Loucy (cell line): ENCODE results near the gene ZW10.

Experiments used
- H2AFZ ChIP-seq: fragments of 200-600 bp; sonication (generic); 2 replicates; pipeline ENCODE4 v1.6.0; 2016; ENCODE audit warnings: antibody characterized with exemption, mild to moderate bottlenecking, low read length, moderate library complexity
- H3F3A ChIP-seq: fragments of 200-600 bp; 2 replicates; pipeline ENCODE4 v1.6.0; 2016; ENCODE audit warnings: antibody characterized with exemption, low read depth, mild to moderate bottlenecking
- H3K27me3 ChIP-seq: fragments of 200-600 bp; sonication (generic); 2 replicates; pipeline ENCODE4 v1.6.1; 2014; ENCODE audit warnings: low read length, mild to moderate bottlenecking; ENCODE audit not compliant: insufficient read depth, poor library complexity, severe bottlenecking
- H3K36me3 ChIP-seq: fragments of 200-600 bp; sonication (generic); 2 replicates; pipeline ENCODE4 v1.6.1; 2016; ENCODE audit warnings: low read length; ENCODE audit not compliant: insufficient read depth
- H3K4me1 ChIP-seq: fragments of 200-600 bp; sonication (generic); 2 replicates; pipeline ENCODE4 v1.5.1; 2014; ENCODE audit warnings: low read length, mild to moderate bottlenecking; ENCODE audit not compliant: insufficient read depth, poor library complexity, severe bottlenecking
- H3K4me2 ChIP-seq: fragments of 200-600 bp; sonication (generic); 2 replicates; pipeline ENCODE4 v1.6.0; 2014; ENCODE audit warnings: antibody characterized with exemption, low read length, low read depth, mild to moderate bottlenecking; ENCODE audit not compliant: poor library complexity, severe bottlenecking
- H3K4me3 ChIP-seq: fragments of 200-600 bp; sonication (generic); 2 replicates; pipeline ENCODE4 v1.5.1; 2014; ENCODE audit warnings: low read length, mild to moderate bottlenecking, mixed read lengths; ENCODE audit not compliant: poor library complexity, severe bottlenecking
- H3K79me2 ChIP-seq: fragments of 200-600 bp; sonication (generic); 2 replicates; pipeline ENCODE4 v1.6.1; 2014; ENCODE audit warnings: low read length; ENCODE audit not compliant: insufficient read depth
- H3K9ac ChIP-seq: fragments of 200-600 bp; sonication (generic); 2 replicates; pipeline ENCODE4 v1.6.0; 2014; ENCODE audit warnings: mild to moderate bottlenecking, low read depth, low read length, moderate library complexity; ENCODE audit not compliant: poor library complexity, severe bottlenecking
- H3K9me2 ChIP-seq: fragments of 200-600 bp; sonication (generic); replicated peaks from 2 replicates; pipeline ENCODE4 v1.6.1; 2016; ENCODE audit warnings: low read depth, low read length, mixed read lengths
- H3K9me3 ChIP-seq: fragments of 200-600 bp; sonication (generic); 2 replicates; pipeline ENCODE4 v1.6.1; 2014; ENCODE audit warnings: mild to moderate bottlenecking, antibody characterized with exemption, low read length, low read depth; ENCODE audit not compliant: insufficient read depth
- H4K20me1 ChIP-seq: fragments of 200-600 bp; sonication (generic); 2 replicates; pipeline ENCODE4 v1.6.0; 2014; ENCODE audit warnings: antibody characterized with exemption, low read length, mild to moderate bottlenecking; ENCODE audit not compliant: insufficient read depth, poor library complexity, severe bottlenecking
- EZH2phosphoT487 ChIP-seq: fragments of 200-600 bp; IDR thresholded peaks from 2 replicates; pipeline ENCODE4 v1.6.1; 2018; ENCODE audit warnings: antibody characterized with exemption, mild to moderate bottlenecking, moderate library complexity, borderline replicate concordance
- TF ChIP-seq, protein P1 (sequence below): fragments of 200-600 bp; sonication (generic); conservative IDR thresholded peaks from 2 replicates; pipeline ENCODE4 v1.5.1; 2014; ENCODE audit warnings: mild to moderate bottlenecking, antibody characterized with exemption, low read length

ZW10 gene

DNA sequence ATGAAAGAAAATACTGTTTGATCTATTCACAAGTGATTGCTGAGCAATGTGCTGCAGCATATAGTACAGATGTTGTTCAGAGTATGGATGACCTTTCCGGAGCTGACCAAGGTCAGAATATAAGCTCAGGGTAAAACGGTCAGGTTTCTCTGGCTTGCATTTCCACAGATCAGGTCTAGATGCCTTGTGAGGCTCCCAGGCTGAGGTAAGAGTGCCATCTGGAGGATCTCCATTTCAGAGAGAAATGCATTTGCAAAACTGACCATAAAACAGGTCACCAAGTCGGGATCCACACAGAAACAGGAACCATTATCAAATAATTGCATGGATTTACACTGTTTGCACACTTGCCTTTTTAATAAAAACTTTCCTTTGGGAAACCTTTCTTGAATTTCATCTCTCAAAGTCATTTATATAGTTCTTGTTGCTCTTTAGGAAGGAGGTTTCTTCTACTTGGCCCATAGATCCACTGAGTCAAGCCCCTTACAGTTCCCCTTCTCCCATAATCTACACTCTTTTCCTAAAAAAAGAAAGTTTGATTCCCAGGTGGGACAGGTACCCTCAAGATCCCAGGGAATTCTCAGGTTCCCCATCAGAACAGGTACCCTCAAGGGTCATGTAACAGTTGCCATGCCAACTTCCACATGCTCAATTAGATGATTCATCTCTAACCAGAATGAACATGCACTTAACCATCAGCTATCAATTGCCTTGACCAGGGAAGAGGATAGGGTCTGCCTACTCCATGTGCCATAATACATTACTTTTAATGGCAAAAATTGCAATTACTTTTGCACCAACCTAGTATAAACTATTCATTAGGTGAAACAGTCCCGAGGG is 42.4 kb downstream of the ZW10 start:
- Histone ChIP-seq H2AFZ (no peak overlapping the region), H4K20me1 (no peaks in the 10 kb centered on the region), H3K4me2 (no peak overlapping the region), H3K9ac (no peak overlapping the region), H3K4me3 (no peak overlapping the region), H3K4me1 (no peaks in the 10 kb centered on the region), H3K9me3 (no peaks in the 10 kb centered on the region), H3F3A (no peaks in the 10 kb centered on the region), H3K27me3 (no peaks in the 10 kb centered on the region), H3K79me2 (no peaks in the 10 kb centered on the region), H3K9me2 (no peaks in the 10 kb centered on the region), H3K36me3 (peaks cover 44% of the 10 kb centered on the region; the same call in 1 of the 2 replicates)
- no peak for TF ChIP-seq EZH2phosphoT487
- TF ChIP-seq, protein P1, sequence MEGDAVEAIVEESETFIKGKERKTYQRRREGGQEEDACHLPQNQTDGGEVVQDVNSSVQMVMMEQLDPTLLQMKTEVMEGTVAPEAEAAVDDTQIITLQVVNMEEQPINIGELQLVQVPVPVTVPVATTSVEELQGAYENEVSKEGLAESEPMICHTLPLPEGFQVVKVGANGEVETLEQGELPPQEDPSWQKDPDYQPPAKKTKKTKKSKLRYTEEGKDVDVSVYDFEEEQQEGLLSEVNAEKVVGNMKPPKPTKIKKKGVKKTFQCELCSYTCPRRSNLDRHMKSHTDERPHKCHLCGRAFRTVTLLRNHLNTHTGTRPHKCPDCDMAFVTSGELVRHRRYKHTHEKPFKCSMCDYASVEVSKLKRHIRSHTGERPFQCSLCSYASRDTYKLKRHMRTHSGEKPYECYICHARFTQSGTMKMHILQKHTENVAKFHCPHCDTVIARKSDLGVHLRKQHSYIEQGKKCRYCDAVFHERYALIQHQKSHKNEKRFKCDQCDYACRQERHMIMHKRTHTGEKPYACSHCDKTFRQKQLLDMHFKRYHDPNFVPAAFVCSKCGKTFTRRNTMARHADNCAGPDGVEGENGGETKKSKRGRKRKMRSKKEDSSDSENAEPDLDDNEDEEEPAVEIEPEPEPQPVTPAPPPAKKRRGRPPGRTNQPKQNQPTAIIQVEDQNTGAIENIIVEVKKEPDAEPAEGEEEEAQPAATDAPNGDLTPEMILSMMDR = peak; percentile 50

DNA sequence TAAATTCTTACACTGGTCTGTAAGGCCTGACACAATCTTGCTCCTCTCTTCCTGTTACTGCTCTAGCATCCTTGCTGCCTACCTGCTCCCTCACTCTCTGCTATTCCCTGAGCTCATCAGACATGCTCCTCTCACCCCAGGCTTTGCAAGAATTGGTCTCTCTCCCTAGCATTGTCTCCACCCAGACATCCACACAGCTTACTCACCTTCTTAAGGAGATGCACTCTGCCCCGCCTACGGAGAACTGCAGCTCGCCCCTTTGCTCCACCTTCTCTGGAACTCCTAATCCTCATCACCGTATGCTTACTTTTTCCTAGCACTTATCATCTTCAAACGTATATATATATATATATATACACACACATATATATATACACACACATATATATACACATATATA is 44.0 kb downstream of the ZW10 start:
- Histone ChIP-seq H3K4me1 (no peaks in the 10 kb centered on the region), H3K4me2 (no peak overlapping the region), H3K79me2 (no peaks in the 10 kb centered on the region), H3K9me2 (no peaks in the 10 kb centered on the region), H2AFZ (no peak overlapping the region), H3K9me3 (no peaks in the 10 kb centered on the region), H3K4me3 (no peak overlapping the region), H3K36me3 (peaks cover 31% of the 10 kb centered on the region; the same call in 1 of the 2 replicates), H4K20me1 (no peaks in the 10 kb centered on the region), H3K27me3 (no peaks in the 10 kb centered on the region), H3F3A (no peaks in the 10 kb centered on the region), H3K9ac (no peak overlapping the region)
- no peak for TF ChIP-seq EZH2phosphoT487
- TF ChIP-seq, protein P1 = no peak

DNA sequence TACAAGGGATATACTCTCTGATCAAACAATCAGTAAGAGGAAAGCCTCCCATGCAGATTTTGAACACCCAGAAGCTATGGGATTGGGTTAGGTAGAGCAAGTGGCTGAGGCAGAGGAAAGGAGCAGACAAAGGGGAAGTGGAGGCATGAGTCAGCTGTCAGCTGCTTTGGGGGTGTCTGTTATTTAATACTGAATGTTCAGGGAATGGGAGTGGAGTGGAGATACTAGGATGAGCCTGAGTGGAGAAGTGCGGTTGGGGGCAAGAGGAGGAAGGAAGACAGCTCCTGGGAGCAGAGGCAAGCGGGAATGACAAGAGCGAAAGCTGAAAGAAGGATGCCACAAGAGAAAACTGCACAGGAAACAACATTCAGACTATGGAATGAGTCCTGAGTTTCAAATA is 44.7 kb downstream of the ZW10 start:
- no peak overlapping the region for H3K4me2 ChIP-seq
- H3F3A ChIP-seq = no peaks in the 10 kb centered on the region
- H3K27me3 ChIP-seq = no peaks in the 10 kb centered on the region
- no peaks in the 10 kb centered on the region for H4K20me1 ChIP-seq
- H3K9me3 ChIP-seq = no peaks in the 10 kb centered on the region
- no peaks in the 10 kb centered on the region for H3K79me2 ChIP-seq
- H3K9me2 ChIP-seq = no peaks in the 10 kb centered on the region
- no peak overlapping the region for H3K4me3 ChIP-seq
- no peaks in the 10 kb centered on the region for H3K4me1 ChIP-seq
- TF ChIP-seq, protein P1 = no peak
- no peak for TF ChIP-seq EZH2phosphoT487
- peaks cover 25% of the 10 kb centered on the region; the same call in 1 of the 2 replicates for H3K36me3 ChIP-seq
- no peak overlapping the region for H3K9ac ChIP-seq
- H2AFZ ChIP-seq = no peak overlapping the region
